ENCODE results near the gene NRXN3.

NRXN3 gene

DNA sequence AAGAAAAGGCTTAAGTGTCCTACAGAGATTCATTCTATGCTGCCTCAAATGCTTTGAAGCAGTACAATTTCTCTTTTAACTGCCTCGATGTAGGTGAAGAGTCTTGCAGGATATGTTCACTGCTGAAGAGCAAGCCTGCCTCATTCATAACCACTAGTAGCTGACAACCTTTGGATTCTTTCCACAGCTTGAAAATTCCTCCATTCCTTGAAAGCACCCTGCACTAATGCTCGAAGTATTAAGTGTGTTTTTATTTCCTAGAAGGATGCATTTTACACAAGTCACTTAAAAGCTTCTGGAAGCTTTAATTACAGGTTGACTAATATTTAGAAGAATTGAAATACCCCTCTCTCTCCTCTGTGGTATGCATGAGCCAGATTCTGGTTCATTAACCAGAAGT, 1611.7 kb downstream of the NRXN3 start:
- TF ChIP-seq, protein P1, sequence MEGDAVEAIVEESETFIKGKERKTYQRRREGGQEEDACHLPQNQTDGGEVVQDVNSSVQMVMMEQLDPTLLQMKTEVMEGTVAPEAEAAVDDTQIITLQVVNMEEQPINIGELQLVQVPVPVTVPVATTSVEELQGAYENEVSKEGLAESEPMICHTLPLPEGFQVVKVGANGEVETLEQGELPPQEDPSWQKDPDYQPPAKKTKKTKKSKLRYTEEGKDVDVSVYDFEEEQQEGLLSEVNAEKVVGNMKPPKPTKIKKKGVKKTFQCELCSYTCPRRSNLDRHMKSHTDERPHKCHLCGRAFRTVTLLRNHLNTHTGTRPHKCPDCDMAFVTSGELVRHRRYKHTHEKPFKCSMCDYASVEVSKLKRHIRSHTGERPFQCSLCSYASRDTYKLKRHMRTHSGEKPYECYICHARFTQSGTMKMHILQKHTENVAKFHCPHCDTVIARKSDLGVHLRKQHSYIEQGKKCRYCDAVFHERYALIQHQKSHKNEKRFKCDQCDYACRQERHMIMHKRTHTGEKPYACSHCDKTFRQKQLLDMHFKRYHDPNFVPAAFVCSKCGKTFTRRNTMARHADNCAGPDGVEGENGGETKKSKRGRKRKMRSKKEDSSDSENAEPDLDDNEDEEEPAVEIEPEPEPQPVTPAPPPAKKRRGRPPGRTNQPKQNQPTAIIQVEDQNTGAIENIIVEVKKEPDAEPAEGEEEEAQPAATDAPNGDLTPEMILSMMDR (conservative IDR thresholded peaks at IDR 0.05; ENCODE audit: low read depth, low read length) = no peak
- DNase-seq (ENCODE audit: low read depth) = peak; percentile 34

DNA sequence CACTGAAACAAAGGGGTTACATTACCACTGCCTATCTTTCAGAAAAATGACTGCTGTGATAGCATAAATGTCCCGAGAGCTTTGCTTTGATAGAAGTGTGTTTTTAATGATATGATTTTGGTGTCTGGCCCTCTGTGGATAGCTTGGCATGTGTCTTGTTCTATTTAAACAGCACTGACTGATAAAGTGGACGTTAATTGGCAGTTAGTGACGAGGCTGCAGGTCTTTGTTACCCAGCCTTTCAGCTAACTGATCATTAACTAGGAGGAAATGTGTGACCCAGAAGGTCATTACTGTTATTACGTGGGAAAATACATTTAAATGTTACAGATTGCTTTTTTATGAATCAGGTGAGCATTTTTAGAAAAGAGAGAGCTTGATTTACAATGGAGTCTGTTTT, 1612.9 kb downstream of the NRXN3 start:
- TF ChIP-seq, protein P1 (conservative IDR thresholded peaks at IDR 0.05; ENCODE audit: low read depth, low read length) = no peak
- no peak overlapping the region for H3K4me3 ChIP-seq (ENCODE audit: low read length)
- DNase-seq (ENCODE audit: low read depth) = no peak

More for the DNA sequence above, 1611.7 kb downstream of the NRXN3 start:
- no peak overlapping the region for H3K4me3 ChIP-seq (ENCODE audit: low read length)

DNA sequence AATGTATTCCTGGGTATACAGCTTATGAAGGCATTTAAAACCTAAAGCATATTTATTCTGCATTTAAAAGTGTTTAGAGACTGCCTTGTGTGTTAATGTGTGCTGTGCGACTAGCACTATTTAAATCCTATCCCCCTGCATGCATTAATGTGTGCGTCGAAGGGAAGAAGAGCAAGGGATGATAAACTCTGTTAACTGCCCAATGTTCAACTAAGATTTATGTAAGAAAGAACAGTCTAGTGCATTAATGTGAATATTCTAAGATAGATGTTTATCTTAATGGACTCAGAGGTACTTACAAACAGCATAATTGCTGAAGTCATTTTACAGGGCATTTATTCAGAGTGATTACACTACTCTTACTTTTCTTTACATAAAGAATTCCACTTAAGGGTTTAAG, 1616.3 kb downstream of the NRXN3 start:
- TF ChIP-seq, protein P1 (conservative IDR thresholded peaks at IDR 0.05; ENCODE audit: low read depth, low read length) = no peak
- no peak overlapping the region for H3K4me3 ChIP-seq (ENCODE audit: low read length)
- DNase-seq (ENCODE audit: low read depth) = no peak

DNA sequence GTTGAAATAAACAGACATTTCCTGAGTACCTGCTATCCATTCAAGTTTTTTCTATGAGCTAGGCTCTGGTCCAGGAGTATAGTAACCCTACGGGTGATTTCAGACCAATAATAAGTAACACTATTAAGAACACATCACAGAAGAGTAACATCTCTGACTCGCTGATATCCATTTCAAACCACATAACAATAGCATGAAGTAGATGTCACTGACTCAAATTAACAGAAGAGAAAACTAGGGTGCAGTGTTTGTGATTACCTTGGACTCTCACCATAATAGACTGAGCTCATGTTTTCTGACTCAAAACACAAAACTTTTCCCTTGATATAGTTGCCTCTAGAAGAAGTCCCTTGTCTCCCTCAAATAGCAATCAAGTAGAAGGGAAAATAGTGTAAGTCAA, 1618.2 kb downstream of the NRXN3 start:
- no peak overlapping the region for H3K4me3 ChIP-seq (ENCODE audit: low read length)
- DNase-seq (ENCODE audit: low read depth) = no peak
- TF ChIP-seq, protein P1 (conservative IDR thresholded peaks at IDR 0.05; ENCODE audit: low read depth, low read length) = no peak

DNA sequence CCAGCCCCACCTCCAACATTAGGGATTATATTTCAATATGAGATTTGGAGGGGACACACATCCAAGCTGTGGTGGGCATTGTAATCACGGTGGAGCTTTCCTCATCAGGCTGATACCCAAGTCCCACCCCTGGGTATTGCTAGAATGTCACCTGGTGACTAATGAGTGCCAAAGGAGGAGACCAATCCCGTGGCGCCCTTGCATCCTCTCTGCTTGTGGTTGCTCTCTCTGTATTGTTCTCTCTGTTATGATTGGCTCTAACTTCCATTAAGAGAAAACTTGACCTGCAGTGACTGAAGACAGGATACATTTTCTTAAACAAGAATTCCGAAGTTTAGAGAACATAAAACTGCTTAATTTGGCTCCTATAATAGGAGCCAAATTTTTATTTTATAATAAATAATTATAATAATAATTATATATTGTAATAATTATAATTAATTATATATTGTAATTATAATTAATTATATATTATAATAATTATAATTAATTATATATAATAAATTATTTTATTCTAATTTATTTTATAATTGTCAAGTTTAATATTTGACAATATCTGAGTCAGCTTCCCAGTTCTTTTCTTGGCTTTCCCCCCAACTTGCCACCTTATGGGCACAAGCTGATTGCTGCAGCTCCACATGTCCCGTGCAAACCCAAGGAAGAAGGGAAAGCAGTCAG, 1621.0 kb downstream of the NRXN3 start:
- no peak overlapping the region for H3K4me3 ChIP-seq (ENCODE audit: low read length)
- TF ChIP-seq, protein P1 (conservative IDR thresholded peaks at IDR 0.05; ENCODE audit: low read depth, low read length) = no peak
- DNase-seq (ENCODE audit: low read depth) = no peak

DNA sequence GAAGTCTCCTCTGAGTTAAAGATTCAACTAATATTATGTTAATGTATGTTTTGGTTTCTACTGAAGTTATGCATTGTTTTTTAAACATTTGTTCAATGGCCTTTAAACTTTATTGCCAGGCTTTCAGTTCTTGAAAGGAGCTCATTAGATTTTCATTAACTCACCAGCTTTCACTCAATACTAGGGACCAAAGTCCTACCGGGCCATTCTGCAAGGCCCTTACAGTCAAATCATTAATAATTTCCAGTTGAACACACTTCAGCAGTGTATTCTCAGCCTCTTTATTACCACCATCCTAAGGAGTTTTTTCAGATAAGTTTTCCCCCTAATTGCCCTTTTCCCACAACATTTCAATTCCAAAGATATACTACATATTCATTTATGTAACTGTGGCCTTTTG, 1631.9 kb downstream of the NRXN3 start:
- TF ChIP-seq, protein P1 (conservative IDR thresholded peaks at IDR 0.05; ENCODE audit: low read depth, low read length) = no peak
- H3K4me3 ChIP-seq (ENCODE audit: low read length) = no peak overlapping the region
- no peak for DNase-seq (ENCODE audit: low read depth)

DNA sequence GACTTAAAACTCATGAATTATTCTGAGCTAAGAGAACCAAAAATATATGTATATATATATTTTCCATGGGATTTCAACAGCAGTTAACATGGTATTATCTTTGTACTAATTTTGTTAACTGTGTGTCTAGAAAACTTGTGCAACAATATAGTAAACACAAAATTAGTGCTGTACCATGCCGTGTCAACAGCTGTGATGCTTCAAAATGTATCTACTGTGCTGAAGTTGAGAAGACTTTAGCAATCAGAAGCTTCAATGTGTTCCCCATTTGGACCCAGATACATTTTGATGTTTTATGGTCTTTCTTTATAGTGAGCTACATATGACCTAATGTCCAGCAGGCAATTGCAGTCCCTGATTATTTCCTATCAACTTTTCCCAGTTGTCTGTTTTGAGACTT, 1635.5 kb downstream of the NRXN3 start:
- TF ChIP-seq, protein P1 (conservative IDR thresholded peaks at IDR 0.05; ENCODE audit: low read depth, low read length) = no peak
- DNase-seq (ENCODE audit: low read depth) = no peak
- no peak overlapping the region for H3K4me3 ChIP-seq (ENCODE audit: low read length)
